HG03342 (cell line): ENCODE data around the gene IFI27L2.

Experiments
- ATAC-seq: cut with Tn5 transposase; IDR thresholded peaks from one replicate; pipeline ENCODE4 v1.9.1; 2021; ENCODE audit warnings: mild to moderate bottlenecking, moderate library complexity; ENCODE audit not compliant: unreplicated experiment

Gene IFI27L2

GRCh38 chr14:94153750-94154342 lies 24.4 kb upstream of the IFI27L2 start:
- ATAC-seq = no peak

- ATAC-seq = no peak
Observed at GRCh38 chr14:94152676-94153075, 23.3 kb upstream of the IFI27L2 start.

GRCh38 chr14:94145902-94146527 lies 16.6 kb upstream of the IFI27L2 start:
- no peak for ATAC-seq

- no peak for ATAC-seq
Observed at GRCh38 chr14:94144765-94145164, 15.4 kb upstream of the IFI27L2 start.

- no peak for ATAC-seq
Observed at GRCh38 chr14:94143711-94144110, 14.3 kb upstream of the IFI27L2 start.

GRCh38 chr14:94143239-94143638 lies 13.8 kb upstream of the IFI27L2 start:
- ATAC-seq = no peak

GRCh38 chr14:94142836-94143235 lies 13.4 kb upstream of the IFI27L2 start:
- ATAC-seq = no peak

- no peak for ATAC-seq
Observed at GRCh38 chr14:94142247-94142646, 12.8 kb upstream of the IFI27L2 start.

GRCh38 chr14:94139421-94139820 lies 10.0 kb upstream of the IFI27L2 start:
- no peak for ATAC-seq

GRCh38 chr14:94139006-94139405 lies 9.6 kb upstream of the IFI27L2 start:
- no peak for ATAC-seq

GRCh38 chr14:94138251-94138650 lies 8.8 kb upstream of the IFI27L2 start:
- ATAC-seq = no peak

GRCh38 chr14:94136575-94137331 lies 7.3 kb upstream of the IFI27L2 start:
- ATAC-seq = no peak

GRCh38 chr14:94135476-94135875 lies 6.1 kb upstream of the IFI27L2 start:
- ATAC-seq = no peak

- ATAC-seq = peak; percentile 50
Observed at GRCh38 chr14:94132285-94132887, 3.0 kb upstream of the IFI27L2 start.

- ATAC-seq = no peak
Observed at GRCh38 chr14:94129758-94130414, 482 bp upstream of the IFI27L2 start.

GRCh38 chr14:94128216-94128839 lies 1.1 kb downstream of the IFI27L2 start:
- no peak for ATAC-seq

- ATAC-seq = no peak
Observed at GRCh38 chr14:94127330-94127729, 2.1 kb downstream of the IFI27L2 start.

- no peak for ATAC-seq
Observed at GRCh38 chr14:94126800-94127199, 2.6 kb downstream of the IFI27L2 start.

- ATAC-seq = no peak
Observed at GRCh38 chr14:94126419-94126677, 3.1 kb downstream of the IFI27L2 start.

GRCh38 chr14:94125659-94126418 lies 3.6 kb downstream of the IFI27L2 start:
- ATAC-seq = no peak
